GM23338 (cell line): ENCODE measurements around the gene SUSD2. TPM values are rescaled to one million over a fixed set of nuclear protein-coding genes. Genes with fewer than 3 reads are reported as not detected.

Experiments
- ATAC-seq: fragments of 200-7000 bp; cut with Tn5 transposase; 3 replicates; pipeline ENCODE4 v1.9.1; 2020
- DNase-seq: peaks from one replicate; pipeline ENCODE4 v3.0.0-alpha.2; 2015; ENCODE audit warnings: low spot score
- H2AFZ ChIP-seq: fragments of 200-600 bp; sonication (generic); 2 replicates; pipeline ENCODE4 v1.8.0; 2016; ENCODE audit warnings: antibody characterized with exemption, mild to moderate bottlenecking, moderate library complexity
- H3F3A ChIP-seq: fragments of 200-600 bp; sonication (generic); replicated peaks from 2 replicates; pipeline ENCODE4 v1.8.0; 2017; ENCODE audit warnings: antibody characterized with exemption, mixed run types, low read depth
- H3K27ac ChIP-seq: fragments of 200-600 bp; sonication (generic); 2 replicates; pipeline ENCODE4 v1.6.1; 2016; ENCODE audit warnings: low read depth
- H3K27me3 ChIP-seq: fragments of 200-600 bp; sonication (generic); 2 replicates; pipeline ENCODE4 v1.8.0; 2016; ENCODE audit warnings: mild to moderate bottlenecking, mixed run types, moderate library complexity; ENCODE audit not compliant: insufficient read depth
- H3K36me3 ChIP-seq: fragments of 200-600 bp; sonication (generic); 2 replicates; pipeline ENCODE4 v1.8.0; 2016; ENCODE audit warnings: mild to moderate bottlenecking; ENCODE audit not compliant: insufficient read depth
- H3K4me1 ChIP-seq: fragments of 200-600 bp; sonication (generic); 2 replicates; pipeline ENCODE4 v1.8.0; 2016; ENCODE audit warnings: mild to moderate bottlenecking, moderate library complexity; ENCODE audit not compliant: insufficient read depth
- H3K4me2 ChIP-seq: fragments of 200-600 bp; sonication (generic); 2 replicates; pipeline ENCODE4 v1.7.1; 2017; ENCODE audit warnings: mixed run types
- H3K4me3 ChIP-seq: fragments of 200-600 bp; sonication (generic); 2 replicates; pipeline ENCODE4 v1.6.1; 2016; ENCODE audit warnings: mixed run types
- H3K79me2 ChIP-seq: fragments of 200-600 bp; sonication (generic); replicated peaks from 2 replicates; pipeline ENCODE4 v1.8.0; 2017; ENCODE audit warnings: mild to moderate bottlenecking; ENCODE audit not compliant: insufficient read depth
- H3K9me2 ChIP-seq: fragments of 200-600 bp; sonication (generic); 2 replicates; pipeline ENCODE4 v1.8.0; 2017; ENCODE audit not compliant: insufficient read depth
- H4K20me1 ChIP-seq: fragments of 200-600 bp; sonication (generic); replicated peaks from 2 replicates; pipeline ENCODE4 v1.8.0; 2017; ENCODE audit warnings: mild to moderate bottlenecking; ENCODE audit not compliant: insufficient read depth
- H3K27ac Mint-ChIP-seq: 2 replicates; pipeline ENCODE4 v1.8.0; 2020; ENCODE audit warnings: inconsistent platforms, mild to moderate bottlenecking, moderate library complexity, mixed read lengths
- H3K27me3 Mint-ChIP-seq: 3 replicates; pipeline ENCODE4 v1.8.0; 2022; ENCODE audit warnings: low read depth, mild to moderate bottlenecking, moderate library complexity, mixed read lengths, inconsistent platforms; ENCODE audit not compliant: insufficient read depth, poor library complexity
- H3K36me3 Mint-ChIP-seq: 3 replicates; pipeline ENCODE4 v1.8.0; 2021; ENCODE audit warnings: low read depth, mild to moderate bottlenecking, inconsistent platforms, moderate library complexity, mixed read lengths
- H3K4me1 Mint-ChIP-seq: 3 replicates; pipeline ENCODE4 v1.8.0; 2020; ENCODE audit warnings: mild to moderate bottlenecking, inconsistent platforms, mixed read lengths
- H3K4me3 Mint-ChIP-seq: 3 replicates; pipeline ENCODE4 v1.8.0; 2021; ENCODE audit warnings: moderate library complexity, mild to moderate bottlenecking, inconsistent platforms, mixed read lengths
- H3K9me3 Mint-ChIP-seq: 3 replicates; pipeline ENCODE4 v1.8.0; 2020; ENCODE audit warnings: moderate library complexity, mild to moderate bottlenecking, inconsistent platforms, mixed read lengths
- CREB1 ChIP-seq: fragments of 250-450 bp; sonication (Bioruptor Pico); IDR thresholded peaks from 2 replicates; pipeline ENCODE4 v1.5.0; 2020; ENCODE audit warnings: low read depth, mild to moderate bottlenecking, moderate library complexity
- EZH2 ChIP-seq: fragments of 200-600 bp; sonication (generic); IDR thresholded peaks from one replicate; pipeline ENCODE4 v1.8.0; 2017; ENCODE audit warnings: antibody characterized with exemption, mild to moderate bottlenecking, low read depth; ENCODE audit not compliant: unreplicated experiment
- EZH2phosphoT487 ChIP-seq: fragments of 200-600 bp; sonication (generic); IDR thresholded peaks from one replicate; pipeline ENCODE4 v1.8.1; 2018; ENCODE audit warnings: antibody characterized with exemption; ENCODE audit not compliant: unreplicated experiment
- JUNB ChIP-seq: IDR thresholded peaks from one replicate; pipeline ENCODE4 v1.6.1; 2016; ENCODE audit warnings: antibody characterized with exemption; ENCODE audit not compliant: unreplicated experiment
- NANOG ChIP-seq: IDR thresholded peaks from 2 replicates; pipeline ENCODE4 v1.6.1; 2016; ENCODE audit warnings: antibody characterized with exemption, borderline replicate concordance
- POLR2AphosphoS5 ChIP-seq: IDR thresholded peaks from 2 replicates; pipeline ENCODE4 v1.6.1; 2016; ENCODE audit warnings: antibody characterized with exemption, low read depth
- STAT1 ChIP-seq: IDR thresholded peaks from one replicate; pipeline ENCODE4 v1.6.1; 2016; ENCODE audit warnings: antibody characterized with exemption; ENCODE audit not compliant: unreplicated experiment
- ZNF114 ChIP-seq: fragments of 250-450 bp; sonication (Bioruptor Pico); IDR thresholded peaks from 2 replicates; pipeline ENCODE4 v1.5.0; 2020; ENCODE audit warnings: mild to moderate bottlenecking, moderate library complexity
- ZNF331 ChIP-seq: fragments of 250-450 bp; sonication (Bioruptor Pico); IDR thresholded peaks from 2 replicates; pipeline ENCODE4 v1.5.0; 2020; ENCODE audit warnings: low read depth, mild to moderate bottlenecking, moderate library complexity
- polyA plus RNA-seq: library from polyadenylated mRNA; unstranded; fragments of >200 nt; fragmentation: Nextera tagmentation; extraction: Ambion mirVana; gene quantifications from 2 replicates; pipeline ENCODE4 v1.2.1, GENCODE V29; 2016
- total RNA-seq: library from RNA; depleted of rRNA; stranded (reverse); fragments of >200 nt; shearing (Covaris generic); gene quantifications from 2 replicates; pipeline ENCODE4 v1.2.3, GENCODE V29; 2014
- TF ChIP-seq, protein P1 (sequence below): fragments of 250-450 bp; sonication (Bioruptor Pico); IDR thresholded peaks from 2 replicates; pipeline ENCODE4 v1.5.0; 2020; ENCODE audit warnings: mild to moderate bottlenecking, moderate library complexity
- TF ChIP-seq, protein P2 (sequence below): IDR thresholded peaks from 2 replicates; pipeline ENCODE4 v1.6.1; 2016; ENCODE audit warnings: antibody characterized with exemption
- TF ChIP-seq, protein P3 (sequence below), 2 experiments: fragments of 200-600 bp in 1 of 2; sonication (generic) in 1 of 2; conservative IDR thresholded peaks; 2 replicates each; pipeline versions ENCODE4 v1.5.1 to v1.6.1; 2016 to 2017; ENCODE audit warnings: antibody characterized with exemption in 2 of 2, low read depth in 2 of 2, mild to moderate bottlenecking in 2 of 2, moderate library complexity in 1 of 2
- TF ChIP-seq, protein P4 (sequence below): IDR thresholded peaks from one replicate; pipeline ENCODE4 v1.6.1; 2018; ENCODE audit warnings: antibody characterized with exemption; ENCODE audit not compliant: unreplicated experiment

SUSD2 gene
- total and polyA plus RNA-seq, 2 experiments from 2014 or later = 0.74 to 2.1 TPM

DNA sequence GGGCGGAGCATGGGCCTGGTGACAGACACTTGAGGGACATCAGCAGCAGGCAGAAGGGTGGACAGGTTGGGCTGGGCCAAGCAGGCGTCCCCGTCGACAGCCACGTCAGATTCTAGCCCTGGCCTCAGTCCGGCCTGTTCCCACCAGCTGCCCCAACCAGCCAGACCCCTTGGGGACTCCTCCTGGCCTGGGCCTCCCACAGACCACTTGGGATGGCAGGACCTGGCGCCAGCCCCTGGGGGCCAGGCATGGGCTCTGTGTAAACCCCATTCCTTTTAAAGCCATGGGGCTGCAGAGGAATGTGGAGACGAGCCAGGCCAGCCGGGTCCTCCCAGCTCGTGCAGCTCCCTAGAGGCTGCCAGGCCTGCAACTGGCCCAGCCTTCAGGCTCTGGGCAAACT is 4.7 kb upstream of the SUSD2 start:
- peaks cover 9% of the 10 kb centered on the region; the same call in 1 of the 3 replicates for H3K4me1 Mint-ChIP-seq
- Histone ChIP-seq H3K27me3 (no peaks in the 10 kb centered on the region), H3K4me3 (no peak overlapping the region), H3K79me2 (no peaks in the 10 kb centered on the region), H4K20me1 (no peaks in the 10 kb centered on the region), H3K4me2 (no peak overlapping the region), H3K27ac (no peak overlapping the region), H3K36me3 (no peaks in the 10 kb centered on the region), H3K9me2 (no peaks in the 10 kb centered on the region), H3K4me1 (peaks cover 7% of the 10 kb centered on the region; the same call in 1 of the 2 replicates), H2AFZ (no peak overlapping the region), H3F3A (no peaks in the 10 kb centered on the region)
- peaks cover 15% of the 10 kb centered on the region for H3K27me3 Mint-ChIP-seq
- DNase-seq (no peak), ATAC-seq (no peak)
- no peak for TF ChIP-seq EZH2phosphoT487
- no peak for TF ChIP-seq NANOG
- TF ChIP-seq POLR2AphosphoS5 = no peak
- TF ChIP-seq, protein P1, sequence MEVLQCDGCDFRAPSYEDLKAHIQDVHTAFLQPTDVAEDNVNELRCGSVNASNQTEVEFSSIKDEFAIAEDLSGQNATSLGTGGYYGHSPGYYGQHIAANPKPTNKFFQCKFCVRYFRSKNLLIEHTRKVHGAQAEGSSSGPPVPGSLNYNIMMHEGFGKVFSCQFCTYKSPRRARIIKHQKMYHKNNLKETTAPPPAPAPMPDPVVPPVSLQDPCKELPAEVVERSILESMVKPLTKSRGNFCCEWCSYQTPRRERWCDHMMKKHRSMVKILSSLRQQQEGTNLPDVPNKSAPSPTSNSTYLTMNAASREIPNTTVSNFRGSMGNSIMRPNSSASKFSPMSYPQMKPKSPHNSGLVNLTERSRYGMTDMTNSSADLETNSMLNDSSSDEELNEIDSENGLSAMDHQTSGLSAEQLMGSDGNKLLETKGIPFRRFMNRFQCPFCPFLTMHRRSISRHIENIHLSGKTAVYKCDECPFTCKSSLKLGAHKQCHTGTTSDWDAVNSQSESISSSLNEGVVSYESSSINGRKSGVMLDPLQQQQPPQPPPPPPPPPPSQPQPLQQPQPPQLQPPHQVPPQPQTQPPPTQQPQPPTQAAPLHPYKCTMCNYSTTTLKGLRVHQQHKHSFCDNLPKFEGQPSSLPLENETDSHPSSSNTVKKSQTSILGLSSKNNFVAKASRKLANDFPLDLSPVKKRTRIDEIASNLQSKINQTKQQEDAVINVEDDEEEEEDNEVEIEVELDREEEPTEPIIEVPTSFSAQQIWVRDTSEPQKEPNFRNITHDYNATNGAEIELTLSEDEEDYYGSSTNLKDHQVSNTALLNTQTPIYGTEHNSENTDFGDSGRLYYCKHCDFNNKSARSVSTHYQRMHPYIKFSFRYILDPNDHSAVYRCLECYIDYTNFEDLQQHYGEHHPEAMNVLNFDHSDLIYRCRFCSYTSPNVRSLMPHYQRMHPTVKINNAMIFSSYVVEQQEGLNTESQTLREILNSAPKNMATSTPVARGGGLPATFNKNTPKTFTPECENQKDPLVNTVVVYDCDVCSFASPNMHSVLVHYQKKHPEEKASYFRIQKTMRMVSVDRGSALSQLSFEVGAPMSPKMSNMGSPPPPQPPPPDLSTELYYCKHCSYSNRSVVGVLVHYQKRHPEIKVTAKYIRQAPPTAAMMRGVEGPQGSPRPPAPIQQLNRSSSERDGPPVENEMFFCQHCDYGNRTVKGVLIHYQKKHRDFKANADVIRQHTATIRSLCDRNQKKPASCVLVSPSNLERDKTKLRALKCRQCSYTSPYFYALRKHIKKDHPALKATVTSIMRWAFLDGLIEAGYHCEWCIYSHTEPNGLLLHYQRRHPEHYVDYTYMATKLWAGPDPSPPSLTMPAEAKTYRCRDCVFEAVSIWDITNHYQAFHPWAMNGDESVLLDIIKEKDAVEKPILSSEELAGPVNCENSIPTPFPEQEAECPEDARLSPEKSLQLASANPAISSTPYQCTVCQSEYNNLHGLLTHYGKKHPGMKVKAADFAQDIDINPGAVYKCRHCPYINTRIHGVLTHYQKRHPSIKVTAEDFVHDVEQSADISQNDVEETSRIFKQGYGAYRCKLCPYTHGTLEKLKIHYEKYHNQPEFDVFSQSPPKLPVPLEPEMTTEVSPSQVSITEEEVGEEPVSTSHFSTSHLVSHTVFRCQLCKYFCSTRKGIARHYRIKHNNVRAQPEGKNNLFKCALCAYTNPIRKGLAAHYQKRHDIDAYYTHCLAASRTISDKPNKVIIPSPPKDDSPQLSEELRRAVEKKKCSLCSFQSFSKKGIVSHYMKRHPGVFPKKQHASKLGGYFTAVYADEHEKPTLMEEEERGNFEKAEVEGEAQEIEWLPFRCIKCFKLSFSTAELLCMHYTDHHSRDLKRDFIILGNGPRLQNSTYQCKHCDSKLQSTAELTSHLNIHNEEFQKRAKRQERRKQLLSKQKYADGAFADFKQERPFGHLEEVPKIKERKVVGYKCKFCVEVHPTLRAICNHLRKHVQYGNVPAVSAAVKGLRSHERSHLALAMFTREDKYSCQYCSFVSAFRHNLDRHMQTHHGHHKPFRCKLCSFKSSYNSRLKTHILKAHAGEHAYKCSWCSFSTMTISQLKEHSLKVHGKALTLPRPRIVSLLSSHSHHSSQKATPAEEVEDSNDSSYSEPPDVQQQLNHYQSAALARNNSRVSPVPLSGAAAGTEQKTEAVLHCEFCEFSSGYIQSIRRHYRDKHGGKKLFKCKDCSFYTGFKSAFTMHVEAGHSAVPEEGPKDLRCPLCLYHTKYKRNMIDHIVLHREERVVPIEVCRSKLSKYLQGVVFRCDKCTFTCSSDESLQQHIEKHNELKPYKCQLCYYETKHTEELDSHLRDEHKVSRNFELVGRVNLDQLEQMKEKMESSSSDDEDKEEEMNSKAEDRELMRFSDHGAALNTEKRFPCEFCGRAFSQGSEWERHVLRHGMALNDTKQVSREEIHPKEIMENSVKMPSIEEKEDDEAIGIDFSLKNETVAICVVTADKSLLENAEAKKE (CRISPR knock-in tag) = no peak
- TF ChIP-seq, protein P2, sequence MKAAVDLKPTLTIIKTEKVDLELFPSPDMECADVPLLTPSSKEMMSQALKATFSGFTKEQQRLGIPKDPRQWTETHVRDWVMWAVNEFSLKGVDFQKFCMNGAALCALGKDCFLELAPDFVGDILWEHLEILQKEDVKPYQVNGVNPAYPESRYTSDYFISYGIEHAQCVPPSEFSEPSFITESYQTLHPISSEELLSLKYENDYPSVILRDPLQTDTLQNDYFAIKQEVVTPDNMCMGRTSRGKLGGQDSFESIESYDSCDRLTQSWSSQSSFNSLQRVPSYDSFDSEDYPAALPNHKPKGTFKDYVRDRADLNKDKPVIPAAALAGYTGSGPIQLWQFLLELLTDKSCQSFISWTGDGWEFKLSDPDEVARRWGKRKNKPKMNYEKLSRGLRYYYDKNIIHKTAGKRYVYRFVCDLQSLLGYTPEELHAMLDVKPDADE = no peak
- TF ChIP-seq, protein P3, sequence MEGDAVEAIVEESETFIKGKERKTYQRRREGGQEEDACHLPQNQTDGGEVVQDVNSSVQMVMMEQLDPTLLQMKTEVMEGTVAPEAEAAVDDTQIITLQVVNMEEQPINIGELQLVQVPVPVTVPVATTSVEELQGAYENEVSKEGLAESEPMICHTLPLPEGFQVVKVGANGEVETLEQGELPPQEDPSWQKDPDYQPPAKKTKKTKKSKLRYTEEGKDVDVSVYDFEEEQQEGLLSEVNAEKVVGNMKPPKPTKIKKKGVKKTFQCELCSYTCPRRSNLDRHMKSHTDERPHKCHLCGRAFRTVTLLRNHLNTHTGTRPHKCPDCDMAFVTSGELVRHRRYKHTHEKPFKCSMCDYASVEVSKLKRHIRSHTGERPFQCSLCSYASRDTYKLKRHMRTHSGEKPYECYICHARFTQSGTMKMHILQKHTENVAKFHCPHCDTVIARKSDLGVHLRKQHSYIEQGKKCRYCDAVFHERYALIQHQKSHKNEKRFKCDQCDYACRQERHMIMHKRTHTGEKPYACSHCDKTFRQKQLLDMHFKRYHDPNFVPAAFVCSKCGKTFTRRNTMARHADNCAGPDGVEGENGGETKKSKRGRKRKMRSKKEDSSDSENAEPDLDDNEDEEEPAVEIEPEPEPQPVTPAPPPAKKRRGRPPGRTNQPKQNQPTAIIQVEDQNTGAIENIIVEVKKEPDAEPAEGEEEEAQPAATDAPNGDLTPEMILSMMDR (conservative IDR thresholded peaks at IDR 0.05; ENCODE audit: low read depth in 2 of 2) = no peak
- no peak for TF ChIP-seq ZNF114 (CRISPR knock-in tag)
- no peak for TF ChIP-seq EZH2
- TF ChIP-seq STAT1 = no peak
- no peak for TF ChIP-seq JUNB
- no peak for TF ChIP-seq ZNF331 (CRISPR knock-in tag)
- TF ChIP-seq, protein P4, sequence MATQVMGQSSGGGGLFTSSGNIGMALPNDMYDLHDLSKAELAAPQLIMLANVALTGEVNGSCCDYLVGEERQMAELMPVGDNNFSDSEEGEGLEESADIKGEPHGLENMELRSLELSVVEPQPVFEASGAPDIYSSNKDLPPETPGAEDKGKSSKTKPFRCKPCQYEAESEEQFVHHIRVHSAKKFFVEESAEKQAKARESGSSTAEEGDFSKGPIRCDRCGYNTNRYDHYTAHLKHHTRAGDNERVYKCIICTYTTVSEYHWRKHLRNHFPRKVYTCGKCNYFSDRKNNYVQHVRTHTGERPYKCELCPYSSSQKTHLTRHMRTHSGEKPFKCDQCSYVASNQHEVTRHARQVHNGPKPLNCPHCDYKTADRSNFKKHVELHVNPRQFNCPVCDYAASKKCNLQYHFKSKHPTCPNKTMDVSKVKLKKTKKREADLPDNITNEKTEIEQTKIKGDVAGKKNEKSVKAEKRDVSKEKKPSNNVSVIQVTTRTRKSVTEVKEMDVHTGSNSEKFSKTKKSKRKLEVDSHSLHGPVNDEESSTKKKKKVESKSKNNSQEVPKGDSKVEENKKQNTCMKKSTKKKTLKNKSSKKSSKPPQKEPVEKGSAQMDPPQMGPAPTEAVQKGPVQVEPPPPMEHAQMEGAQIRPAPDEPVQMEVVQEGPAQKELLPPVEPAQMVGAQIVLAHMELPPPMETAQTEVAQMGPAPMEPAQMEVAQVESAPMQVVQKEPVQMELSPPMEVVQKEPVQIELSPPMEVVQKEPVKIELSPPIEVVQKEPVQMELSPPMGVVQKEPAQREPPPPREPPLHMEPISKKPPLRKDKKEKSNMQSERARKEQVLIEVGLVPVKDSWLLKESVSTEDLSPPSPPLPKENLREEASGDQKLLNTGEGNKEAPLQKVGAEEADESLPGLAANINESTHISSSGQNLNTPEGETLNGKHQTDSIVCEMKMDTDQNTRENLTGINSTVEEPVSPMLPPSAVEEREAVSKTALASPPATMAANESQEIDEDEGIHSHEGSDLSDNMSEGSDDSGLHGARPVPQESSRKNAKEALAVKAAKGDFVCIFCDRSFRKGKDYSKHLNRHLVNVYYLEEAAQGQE = no peak
- TF ChIP-seq CREB1 (CRISPR knock-in tag) = no peak
- peaks cover 12% of the 10 kb centered on the region; the same call in 2 of the 3 replicates for H3K36me3 Mint-ChIP-seq
- H3K27ac Mint-ChIP-seq = no peak overlapping the region
- no peaks in the 10 kb centered on the region for H3K9me3 Mint-ChIP-seq
- no peak overlapping the region for H3K4me3 Mint-ChIP-seq
